ENCODE measurements around the gene GMPPB. TPM values are rescaled to one million over a fixed set of nuclear protein-coding genes. Genes with fewer than 3 reads are reported as not detected.

Gene GMPPB
- polyA plus RNA-seq, 1 donor (not counting 4 experiments of a cell fraction or from before 2014, with no cell fraction given), result 17.4 TPM

DNA sequence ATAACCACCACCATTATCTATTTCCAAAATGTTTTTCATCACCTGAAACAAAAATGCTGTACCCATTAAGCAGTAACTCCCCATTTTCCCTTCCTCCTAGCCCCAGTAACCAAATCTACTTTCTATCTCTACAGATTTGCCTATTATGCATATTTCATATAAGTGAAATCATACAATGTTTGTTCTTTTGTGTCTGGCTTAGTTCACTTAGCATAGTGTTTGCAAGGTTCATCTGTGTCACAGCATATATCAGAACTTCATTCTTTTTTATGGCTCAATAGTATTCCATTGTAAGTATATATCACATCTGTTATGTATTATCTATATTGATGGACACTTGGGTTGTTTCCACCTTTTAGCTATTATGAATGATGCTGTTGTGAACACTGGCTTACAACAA is 16.7 kb upstream of the GMPPB start:
- FAIRE-seq, result no peak
- Histone ChIP-seq H3K4me1 (ENCODE audit: control insufficient read depth, extremely low read depth, insufficient read depth, low read length) (no peaks in the 10 kb centered on the region), H3K36me3 (ENCODE audit: control insufficient read depth in 2 of 2, extremely low read depth in 1 of 2, insufficient read depth in 2 of 2, low read length in 2 of 2) (peaks cover 8 to 14% of the 10 kb centered on the region in 2 experiments), H3K9ac (ENCODE audit: control insufficient read depth, extremely low read depth, insufficient read depth, low read length) (no peak overlapping the region), H3K79me2 (ENCODE audit: control insufficient read depth, insufficient read depth, low read length) (peaks cover 14% of the 10 kb centered on the region), H3K9me3 (ENCODE audit: control insufficient read depth, low read depth, low read length) (no peaks in the 10 kb centered on the region), H3K27me3 (ENCODE audit: control insufficient read depth, extremely low read depth, insufficient read depth, low read length) (no peaks in the 10 kb centered on the region), H2AFZ (ENCODE audit: control insufficient read depth, low read length) (no peak overlapping the region), H3K4me2 (ENCODE audit: control insufficient read depth, extremely low read depth, insufficient read depth, low read depth, low read length) (no peak overlapping the region), H3K9me1 (ENCODE audit: control insufficient read depth, extremely low read depth, insufficient read depth, low read length) (no peaks in the 10 kb centered on the region), H3K4me3 (ENCODE audit: control insufficient read depth in 2 of 3, extremely low read depth in 1 of 3, insufficient read depth in 2 of 3, low read depth in 1 of 3, low read length in 3 of 3) (no peak overlapping the region), H3K27ac (ENCODE audit: control insufficient read depth, insufficient read depth, low read length) (no peak overlapping the region), H4K20me1 (ENCODE audit: control insufficient read depth, extremely low read depth, insufficient read depth, low read length) (no peaks in the 10 kb centered on the region)
- no peak for DNase-seq (ENCODE audit: low read depth, low spot score)
- no peak for TF ChIP-seq EZH2 (IDR thresholded peaks at IDR 0.05; ENCODE audit: low read length)
- TF ChIP-seq CTCF (optimal IDR thresholded peaks at IDR 0.05 in 1 of 3, IDR thresholded peaks at IDR 0.05 in 1 of 3, conservative IDR thresholded peaks at IDR 0.05 in 1 of 3; ENCODE audit: extremely low read depth in 1 of 3, insufficient read depth in 2 of 3, low read length in 3 of 3), result no peak
- dilution Hi-C loops (cut with MboI; ENCODE audit: extremely low pct_ligation_motif_present, low sequenced_read_pairs), result loop anchor here (25.0 kb wide), 1 partner anchor 122 kb away; the partner anchor contains the start of genes CAMKV and TRAIP

DNA sequence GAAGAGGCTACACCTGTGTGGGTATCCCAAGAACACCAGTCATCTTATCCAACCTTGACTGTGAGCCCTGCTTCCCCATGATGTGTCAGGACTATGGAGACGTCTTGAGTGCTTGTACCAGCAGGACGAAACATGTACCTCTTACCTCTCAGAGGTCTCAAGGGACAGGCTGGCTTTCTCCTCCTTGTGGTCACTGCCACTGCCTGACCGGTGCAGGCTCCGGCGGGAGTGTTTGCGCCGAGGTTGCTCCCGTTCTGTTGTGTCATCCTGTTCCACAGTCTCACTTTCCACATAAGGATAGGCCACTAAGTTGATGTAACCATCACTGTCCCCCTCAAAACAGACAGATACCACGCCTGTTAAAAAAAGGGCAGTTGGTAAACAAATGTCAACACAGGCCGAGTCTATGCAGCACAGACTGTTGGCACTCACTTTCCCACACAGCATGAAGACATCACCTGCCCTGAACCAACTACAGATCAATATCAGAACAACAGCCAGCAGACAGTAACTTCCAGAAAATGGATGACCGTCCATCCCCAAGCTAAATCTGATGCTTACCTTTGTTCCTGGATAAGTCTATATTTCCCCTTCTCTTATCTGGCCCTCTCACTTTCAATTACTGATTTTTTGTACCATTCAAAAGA is 14.4 kb upstream of the GMPPB start:
- H3K27ac ChIP-seq (ENCODE audit: control insufficient read depth, insufficient read depth, low read length), result no peak overlapping the region
- H2AFZ ChIP-seq (ENCODE audit: control insufficient read depth, low read length), result no peak overlapping the region
- no peaks in the 10 kb centered on the region for H4K20me1 ChIP-seq (ENCODE audit: control insufficient read depth, extremely low read depth, insufficient read depth, low read length)
- no peak for FAIRE-seq
- H3K9me1 ChIP-seq (ENCODE audit: control insufficient read depth, extremely low read depth, insufficient read depth, low read length), result no peaks in the 10 kb centered on the region
- H3K4me3 ChIP-seq (ENCODE audit: control insufficient read depth in 2 of 3, extremely low read depth in 1 of 3, insufficient read depth in 2 of 3, low read depth in 1 of 3, low read length in 3 of 3), result no peak overlapping the region
- DNase-seq (ENCODE audit: low read depth, low spot score), result no peak
- no peaks in the 10 kb centered on the region for H3K9me3 ChIP-seq (ENCODE audit: control insufficient read depth, low read depth, low read length)
- peaks cover 7 to 16% of the 10 kb centered on the region in 2 experiments for H3K36me3 ChIP-seq (ENCODE audit: control insufficient read depth in 2 of 2, extremely low read depth in 1 of 2, insufficient read depth in 2 of 2, low read length in 2 of 2)
- no peak overlapping the region for H3K4me2 ChIP-seq (ENCODE audit: control insufficient read depth, extremely low read depth, insufficient read depth, low read depth, low read length)
- no peak overlapping the region for H3K9ac ChIP-seq (ENCODE audit: control insufficient read depth, extremely low read depth, insufficient read depth, low read length)
- no peaks in the 10 kb centered on the region for H3K27me3 ChIP-seq (ENCODE audit: control insufficient read depth, extremely low read depth, insufficient read depth, low read length)
- dilution Hi-C loops (cut with MboI; ENCODE audit: extremely low pct_ligation_motif_present, low sequenced_read_pairs), result loop anchor here (25.0 kb wide), 1 partner anchor 124 kb away; the partner anchor contains the start of genes CAMKV and TRAIP
- TF ChIP-seq EZH2 (IDR thresholded peaks at IDR 0.05; ENCODE audit: low read length) (no peak), CTCF (optimal IDR thresholded peaks at IDR 0.05 in 1 of 3, IDR thresholded peaks at IDR 0.05 in 1 of 3, conservative IDR thresholded peaks at IDR 0.05 in 1 of 3; ENCODE audit: extremely low read depth in 1 of 3, insufficient read depth in 2 of 3, low read length in 3 of 3) (no peak)
- no peaks in the 10 kb centered on the region for H3K4me1 ChIP-seq (ENCODE audit: control insufficient read depth, extremely low read depth, insufficient read depth, low read length)
- H3K79me2 ChIP-seq (ENCODE audit: control insufficient read depth, insufficient read depth, low read length), result peaks cover 2% of the 10 kb centered on the region

Measured in keratinocyte (primary cell).